ENCODE results near the gene RPA1.
"Not testable (repeated sequence)": the region's sequence is repeated elsewhere in the genome, so short reads cannot be mapped to it uniquely, and the experiment has no call there.

Gene RPA1

GRCh38 chr17:1829592-1830257, at the start of gene RPA1, which contains the start of gene SMYD4:
RPA1 (plus strand) TSS chr17:1830005; CDS start chr17:1830094, 89 bp downstream.
SMYD4 (minus strand) TSS chr17:1829902; CDS start chr17:1827994, 1,908 bp downstream.
- DNase-seq: no peak

- no peak for DNase-seq
Observed at GRCh38 chr17:1782171-1782567, 47.6 kb upstream of the RPA1 start.

DNA sequence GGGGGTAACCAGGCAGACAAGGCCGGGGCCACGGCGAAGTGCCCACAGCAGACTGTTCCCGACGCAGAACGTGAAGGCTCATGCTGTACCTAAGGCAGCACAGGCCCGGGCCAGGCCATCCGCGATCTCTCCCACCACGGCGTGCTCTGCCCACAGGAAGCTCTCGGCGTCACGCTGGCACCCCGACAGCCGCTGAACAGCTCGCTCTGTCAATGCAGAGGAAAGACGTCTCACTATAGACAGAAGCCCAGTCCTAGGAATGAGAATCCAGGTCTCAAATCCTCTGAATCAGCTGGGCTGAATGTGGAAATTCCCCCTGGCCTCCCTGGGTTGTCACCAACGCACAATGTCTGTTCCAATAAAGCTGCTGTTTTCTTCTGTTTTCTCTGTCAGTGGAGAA, 46.5 kb upstream of the RPA1 start:
- no peak for DNase-seq

DNA sequence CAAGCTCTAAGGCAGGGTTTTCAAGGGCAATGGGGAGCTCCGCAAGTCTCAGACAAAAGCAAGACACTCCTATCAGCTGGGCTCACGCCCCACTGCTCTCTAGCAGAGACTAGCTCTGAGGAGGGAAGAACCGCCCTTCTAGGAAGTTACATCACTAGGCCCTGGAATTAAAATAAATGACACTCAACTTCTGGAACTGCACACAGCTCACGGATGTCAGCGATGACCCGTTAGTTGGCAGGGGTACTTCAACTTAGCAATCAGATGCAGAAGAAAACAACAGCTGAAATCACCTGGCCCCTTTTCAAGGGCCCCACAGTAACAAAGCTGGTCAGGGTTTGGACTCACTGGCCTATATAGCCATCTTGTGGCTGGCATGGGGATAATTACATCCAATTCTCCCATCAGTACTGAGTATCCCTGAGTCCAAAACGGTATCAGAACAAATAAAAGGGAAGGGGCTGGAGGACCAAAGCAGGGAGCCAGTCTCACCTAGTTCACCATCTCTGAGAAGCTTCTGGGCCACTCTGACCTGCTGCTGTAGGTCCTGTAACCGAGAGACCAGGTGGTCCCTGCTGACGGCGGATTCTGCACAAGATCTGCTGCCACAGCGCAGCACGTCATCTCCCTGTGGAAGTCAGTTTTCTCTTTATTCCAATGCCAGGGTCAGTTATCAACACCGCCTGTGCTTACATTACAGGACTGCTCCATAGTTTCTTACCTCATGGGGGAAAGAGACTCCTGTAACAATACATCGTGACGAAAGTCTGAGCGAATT, 45.8 kb upstream of the RPA1 start:
- DNase-seq: no peak

DNA sequence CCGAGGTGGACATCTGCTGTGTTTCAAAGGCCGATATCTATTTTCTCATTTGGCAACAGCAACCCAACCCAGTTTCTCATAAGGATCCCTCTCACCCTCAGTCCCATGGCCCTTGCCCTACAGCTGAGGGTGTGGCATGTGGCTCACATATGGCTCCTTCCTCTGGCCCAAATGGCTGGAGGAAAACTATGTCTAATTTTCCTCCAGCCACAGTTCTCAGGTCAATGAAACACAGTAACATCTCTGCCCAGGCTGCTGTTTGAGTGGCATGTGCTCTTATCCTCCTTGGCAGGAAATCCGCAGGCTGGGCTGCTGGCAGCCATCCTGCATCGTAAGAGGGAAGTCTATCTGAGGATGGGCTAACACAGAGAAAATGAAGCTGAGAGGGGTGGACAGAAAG, 43.9 kb upstream of the RPA1 start:
- DNase-seq: no peak

DNA sequence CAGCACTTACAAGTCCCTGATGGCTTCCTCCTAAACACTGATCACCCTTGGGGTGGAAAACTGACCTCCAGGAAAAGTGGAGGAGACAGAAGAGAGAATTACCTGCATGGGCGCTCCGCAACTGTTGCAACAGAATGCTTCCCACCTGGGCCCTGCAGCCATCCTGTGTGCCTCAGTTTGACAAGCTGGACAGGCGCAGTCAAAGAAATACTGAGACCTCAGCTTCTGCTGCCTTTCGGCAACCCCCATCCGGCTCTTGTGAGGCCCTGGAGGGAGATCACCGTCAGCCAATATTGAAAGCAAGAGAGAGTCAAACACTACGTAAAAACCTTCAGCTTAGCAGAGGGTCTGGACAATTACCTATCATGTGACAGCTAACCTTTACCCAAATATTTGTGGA, 43.1 kb upstream of the RPA1 start:
- DNase-seq: no peak

DNA sequence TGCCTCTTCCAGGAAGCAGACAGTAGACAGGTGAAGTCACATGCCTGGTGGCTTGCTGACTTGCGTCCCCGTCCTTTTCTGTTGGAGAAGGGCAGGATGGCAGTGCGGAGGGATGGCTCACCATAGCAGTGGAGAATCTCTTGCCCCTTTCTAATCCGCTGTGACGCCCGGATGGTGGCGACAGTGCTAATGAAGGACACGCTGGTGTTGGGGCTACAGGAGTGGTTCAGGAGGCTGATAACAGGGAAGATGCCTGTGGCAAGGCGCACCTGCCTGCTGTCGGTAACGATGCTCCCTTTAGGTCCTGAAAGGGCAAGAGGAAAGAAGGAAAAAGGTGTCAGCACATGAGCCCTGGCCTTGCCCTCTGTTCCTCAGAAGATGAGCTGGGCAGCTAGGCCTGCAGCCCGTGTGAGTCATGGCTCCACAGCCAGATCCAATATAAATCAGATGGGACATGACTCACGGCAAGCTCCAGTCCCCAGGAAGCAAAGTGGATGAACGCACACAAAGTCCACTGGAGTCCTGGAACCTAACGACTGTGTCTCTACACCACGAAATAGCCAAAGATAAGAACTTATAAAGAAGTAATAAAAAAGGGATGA, 42.4 kb upstream of the RPA1 start:
- DNase-seq: no peak

DNA sequence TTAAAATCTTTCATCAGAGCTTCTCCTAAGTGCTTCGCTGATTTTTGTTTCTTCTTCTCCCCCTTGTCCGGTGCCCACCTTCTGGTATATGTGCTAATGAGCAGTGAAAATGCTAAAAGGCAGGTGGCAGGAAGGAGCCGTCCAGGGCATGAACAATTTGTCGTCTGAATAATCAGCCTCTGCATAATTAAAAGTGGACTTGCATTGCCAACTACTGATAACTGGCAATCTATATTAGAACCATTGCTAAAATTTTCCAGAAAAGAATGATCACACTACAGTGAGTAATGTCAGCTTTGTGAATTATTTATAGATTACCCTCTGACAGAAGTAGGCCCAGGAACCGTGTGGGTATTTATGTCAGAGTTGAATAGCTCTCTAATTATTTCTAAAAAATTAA, 39.9 kb upstream of the RPA1 start:
- no peak for DNase-seq

- DNase-seq: no peak
Observed at GRCh38 chr17:1792495-1793446, 37.0 kb upstream of the RPA1 start.

DNA sequence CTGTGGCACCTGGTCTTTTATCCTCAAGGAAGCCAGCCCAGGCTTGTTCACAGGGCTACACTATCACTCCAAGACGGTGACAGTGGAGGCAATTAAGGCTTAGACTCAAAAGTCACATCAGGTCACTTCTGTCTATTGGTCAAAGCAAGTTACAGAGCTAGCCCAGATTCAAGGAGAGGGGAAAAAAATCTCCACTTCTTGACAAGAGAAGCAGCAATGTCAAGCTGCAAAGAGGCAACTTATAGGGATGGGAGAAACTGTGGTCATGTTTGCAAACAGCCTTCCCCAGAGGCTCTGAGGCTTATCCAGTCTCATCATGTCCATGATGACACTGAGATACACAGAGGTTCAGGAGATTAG, 36.4 kb upstream of the RPA1 start:
- no peak for DNase-seq

- no peak for DNase-seq
Observed at GRCh38 chr17:1796800-1797199, 33.0 kb upstream of the RPA1 start.

DNA sequence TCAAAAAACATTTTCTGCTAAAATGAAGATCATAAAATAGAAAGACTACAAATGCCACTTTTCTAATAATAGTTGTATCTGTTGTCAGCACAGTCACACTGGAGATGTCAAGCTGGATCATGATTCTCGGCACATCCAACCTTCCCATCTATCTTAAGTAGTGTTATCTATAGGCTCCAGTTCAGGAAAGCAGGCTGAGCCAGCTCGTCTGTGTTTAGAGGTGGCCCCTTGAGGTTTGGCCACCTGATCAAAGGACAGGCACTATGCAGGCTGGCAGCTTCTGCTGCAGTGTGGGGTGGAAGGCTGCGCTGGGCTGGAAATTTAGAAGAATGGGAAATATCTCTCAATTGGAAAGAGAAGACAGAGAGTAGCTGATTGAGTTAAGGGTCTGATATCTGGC, 32.5 kb upstream of the RPA1 start:
- no peak for DNase-seq

- not testable (repeated sequence) for DNase-seq
Observed at GRCh38 chr17:1797846-1798245, 32.0 kb upstream of the RPA1 start.

GRCh38 chr17:1800240-1800639, 29.6 kb upstream of the RPA1 start:
- no peak for DNase-seq

DNA sequence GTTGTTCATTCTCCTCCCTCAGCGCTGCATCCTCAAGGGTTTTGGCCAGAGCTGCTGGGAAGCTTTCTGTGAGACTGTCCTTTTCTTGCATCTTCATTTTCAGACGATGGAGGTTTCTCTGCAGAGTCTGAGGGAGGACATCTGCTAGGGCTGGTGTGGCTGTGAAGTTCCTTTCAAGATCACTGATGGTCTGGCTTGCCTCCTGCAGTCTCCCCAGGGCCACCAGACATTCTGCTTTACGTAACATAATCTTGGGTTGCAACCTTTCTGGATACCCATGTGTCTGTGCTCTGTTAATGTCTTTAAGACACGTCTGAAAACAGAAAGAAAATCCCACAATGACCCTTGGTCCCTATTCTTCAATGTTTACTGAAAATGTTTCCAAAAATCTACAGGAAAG, 29.1 kb upstream of the RPA1 start:
- no peak for DNase-seq

- DNase-seq: no peak
Observed at GRCh38 chr17:1802429-1802828, 27.4 kb upstream of the RPA1 start.

DNA sequence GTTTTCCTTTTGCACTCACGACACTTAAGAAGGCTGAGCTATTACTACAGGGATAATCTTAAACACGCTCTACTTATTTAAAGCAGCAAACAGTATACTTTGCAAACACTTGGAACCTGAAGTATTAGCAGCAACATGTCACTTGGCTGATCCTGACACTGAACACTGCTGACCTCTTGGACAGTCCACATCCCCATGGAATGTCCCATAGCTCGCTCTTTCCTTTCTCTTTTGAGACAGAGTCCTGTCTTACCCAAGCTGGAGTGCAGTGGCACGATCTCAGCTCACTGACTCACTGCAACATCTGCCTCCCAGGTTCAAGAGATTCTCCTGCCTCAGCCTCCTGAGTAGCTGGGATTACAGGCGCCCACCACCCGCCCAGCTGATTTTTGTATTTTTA, 26.5 kb upstream of the RPA1 start:
- no peak for DNase-seq

DNA sequence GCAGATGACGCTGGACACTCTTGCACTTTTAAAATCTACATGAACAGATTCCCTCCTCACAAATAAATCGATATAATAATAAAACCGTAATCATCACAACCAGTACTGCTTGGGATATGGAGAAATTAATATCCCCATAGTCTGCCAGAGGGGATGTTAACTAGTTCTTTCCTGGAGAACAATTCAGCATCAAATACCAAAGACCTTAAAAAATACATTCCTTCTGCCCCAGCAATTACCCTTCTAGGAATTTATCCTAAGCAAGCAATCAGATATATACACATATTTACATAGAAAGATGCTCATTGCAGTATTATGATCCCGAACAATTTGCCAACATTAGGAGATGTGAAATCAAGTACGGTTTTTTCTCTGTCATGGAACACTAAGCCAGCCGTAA, 21.9 kb upstream of the RPA1 start:
- no peak for DNase-seq

GRCh38 chr17:1808644-1809043, 21.2 kb upstream of the RPA1 start:
- no peak for DNase-seq

GRCh38 chr17:1809815-1810214, 20.0 kb upstream of the RPA1 start:
- not testable (repeated sequence) for DNase-seq

DNA sequence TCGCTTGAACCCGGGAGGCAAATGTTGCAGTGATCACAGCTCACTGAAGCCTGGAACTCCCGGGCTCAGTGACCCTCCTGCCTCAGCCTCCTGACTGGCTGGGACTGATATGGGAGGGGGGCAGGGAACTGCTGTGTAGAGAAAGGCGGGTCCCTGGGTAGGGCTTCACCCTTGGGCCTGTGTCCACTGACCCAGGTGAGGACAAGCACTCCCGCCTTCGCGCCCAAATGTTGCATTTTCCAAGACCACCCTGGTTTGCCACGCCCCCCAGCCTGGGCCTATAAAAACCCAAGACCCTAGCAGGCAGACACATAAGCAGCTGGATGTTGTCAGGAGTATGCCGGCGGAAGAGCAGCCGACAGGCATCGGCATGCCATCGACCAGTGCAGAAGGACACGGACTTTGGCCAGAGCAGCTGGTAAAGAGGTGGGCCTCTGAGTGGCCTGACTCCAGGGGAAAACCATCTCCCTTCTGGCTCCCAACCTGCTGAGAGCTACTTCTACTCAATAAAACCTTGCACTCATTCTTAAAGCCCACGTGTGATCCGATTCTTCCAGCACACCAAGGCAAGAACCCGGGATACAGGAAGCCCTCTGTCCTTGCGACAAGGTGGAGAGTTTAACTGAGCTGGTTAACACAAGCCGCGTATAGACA, 19.2 kb upstream of the RPA1 start:
- DNase-seq: no peak

DNA sequence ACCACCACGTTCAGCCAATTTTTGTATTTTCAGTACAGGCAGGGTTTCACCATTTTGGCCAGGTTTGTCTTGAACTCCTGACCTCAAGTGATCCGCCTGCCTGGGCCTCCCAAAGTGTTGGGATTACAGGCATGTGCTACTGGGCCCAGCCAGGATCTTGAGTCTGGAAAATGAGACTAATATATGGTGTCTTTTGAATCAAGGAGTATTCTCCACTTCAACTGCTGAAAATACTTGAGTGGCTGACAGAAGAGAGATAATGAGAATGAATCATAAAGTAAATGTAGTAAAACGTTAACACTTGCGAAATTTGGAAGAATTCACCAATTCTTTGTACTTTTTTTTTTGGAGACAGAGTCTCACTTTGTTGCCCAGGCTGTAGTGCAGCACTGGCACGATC, 16.7 kb upstream of the RPA1 start:
- DNase-seq: no peak
